Tibial nerve (tissue), 4 donors: Measurements from ENCODE around the gene BRI3.

ENCODE experiments used
- EP300 ChIP-seq, 2 donors: sonication (generic); formaldehyde crosslinking; IDR thresholded peaks; one replicate each; pipeline ENCODE4 v1.6.1; 2017; ENCODE audit warnings: antibody characterized with exemption in 2 of 2, mild to moderate bottlenecking in 1 of 2
- POLR2A ChIP-seq, 2 donors: fragments of 450-650 bp; IDR thresholded peaks; one replicate each; pipeline ENCODE4 v1.6.1; 2017; ENCODE audit warnings: antibody characterized with exemption in 2 of 2, mild to moderate bottlenecking in 2 of 2, moderate library complexity in 2 of 2
- TF ChIP-seq, protein P1 (sequence below), 5 experiments: fragments of 200-600 bp in 3 of 5; fragments of 450-650 bp in 2 of 5; sonication (generic) in 3 of 5; IDR thresholded peaks; one replicate each; pipeline ENCODE4 v1.5.1; 2016 to 2019; ENCODE audit warnings: antibody characterized with exemption in 5 of 5, mild to moderate bottlenecking in 3 of 5, moderate library complexity in 2 of 5

DNA sequence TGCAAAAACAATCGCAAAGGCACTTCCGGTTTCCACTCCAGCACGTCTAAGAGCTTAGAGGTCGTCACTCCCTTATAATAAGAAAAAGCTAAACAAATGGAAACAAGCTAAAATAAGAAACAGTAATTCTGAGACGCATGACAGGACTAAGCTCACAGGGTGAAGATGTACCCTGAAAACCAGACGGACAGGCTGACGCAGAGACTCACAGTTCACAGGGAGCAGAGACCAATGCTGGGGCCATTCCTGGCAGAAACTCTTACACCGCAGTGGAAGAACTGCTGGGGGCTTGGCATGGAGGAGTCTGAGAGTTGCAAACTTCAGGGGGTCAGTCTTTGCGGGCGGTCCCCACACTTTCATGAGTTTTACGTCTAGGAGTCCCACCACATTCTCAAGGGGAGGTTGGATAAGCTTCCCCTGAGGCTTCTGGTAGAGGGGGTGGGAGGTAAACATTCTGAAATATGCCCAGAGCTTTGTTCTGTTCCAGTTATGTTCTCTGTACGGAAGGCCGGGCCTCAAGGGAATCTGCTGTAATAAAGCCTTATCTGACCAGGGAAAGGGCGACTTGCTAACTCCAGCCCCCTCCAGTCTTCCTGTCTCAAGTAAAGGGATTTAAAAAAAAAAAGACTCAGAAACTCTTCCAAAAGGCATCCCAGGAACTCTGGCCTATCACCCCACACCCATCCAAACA lies 47.8 kb downstream of the BRI3 start:
- TF ChIP-seq, protein P1, sequence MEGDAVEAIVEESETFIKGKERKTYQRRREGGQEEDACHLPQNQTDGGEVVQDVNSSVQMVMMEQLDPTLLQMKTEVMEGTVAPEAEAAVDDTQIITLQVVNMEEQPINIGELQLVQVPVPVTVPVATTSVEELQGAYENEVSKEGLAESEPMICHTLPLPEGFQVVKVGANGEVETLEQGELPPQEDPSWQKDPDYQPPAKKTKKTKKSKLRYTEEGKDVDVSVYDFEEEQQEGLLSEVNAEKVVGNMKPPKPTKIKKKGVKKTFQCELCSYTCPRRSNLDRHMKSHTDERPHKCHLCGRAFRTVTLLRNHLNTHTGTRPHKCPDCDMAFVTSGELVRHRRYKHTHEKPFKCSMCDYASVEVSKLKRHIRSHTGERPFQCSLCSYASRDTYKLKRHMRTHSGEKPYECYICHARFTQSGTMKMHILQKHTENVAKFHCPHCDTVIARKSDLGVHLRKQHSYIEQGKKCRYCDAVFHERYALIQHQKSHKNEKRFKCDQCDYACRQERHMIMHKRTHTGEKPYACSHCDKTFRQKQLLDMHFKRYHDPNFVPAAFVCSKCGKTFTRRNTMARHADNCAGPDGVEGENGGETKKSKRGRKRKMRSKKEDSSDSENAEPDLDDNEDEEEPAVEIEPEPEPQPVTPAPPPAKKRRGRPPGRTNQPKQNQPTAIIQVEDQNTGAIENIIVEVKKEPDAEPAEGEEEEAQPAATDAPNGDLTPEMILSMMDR (IDR thresholded peaks at IDR 0.05) = no peak
- TF ChIP-seq EP300 (IDR thresholded peaks at IDR 0.05) = no peak
- TF ChIP-seq POLR2A (IDR thresholded peaks at IDR 0.05) = no peak
